ENCODE measurements around the gene LGALS12. TPM values are rescaled to one million over a fixed set of nuclear protein-coding genes. Genes with fewer than 3 reads are reported as not detected.
A peak's percentile ranks its signal among the peaks of the same experiment; 100 is the strongest.

Gene LGALS12
- total RNA-seq, 1 donor from 2014 or later, result 0.49 TPM

DNA sequence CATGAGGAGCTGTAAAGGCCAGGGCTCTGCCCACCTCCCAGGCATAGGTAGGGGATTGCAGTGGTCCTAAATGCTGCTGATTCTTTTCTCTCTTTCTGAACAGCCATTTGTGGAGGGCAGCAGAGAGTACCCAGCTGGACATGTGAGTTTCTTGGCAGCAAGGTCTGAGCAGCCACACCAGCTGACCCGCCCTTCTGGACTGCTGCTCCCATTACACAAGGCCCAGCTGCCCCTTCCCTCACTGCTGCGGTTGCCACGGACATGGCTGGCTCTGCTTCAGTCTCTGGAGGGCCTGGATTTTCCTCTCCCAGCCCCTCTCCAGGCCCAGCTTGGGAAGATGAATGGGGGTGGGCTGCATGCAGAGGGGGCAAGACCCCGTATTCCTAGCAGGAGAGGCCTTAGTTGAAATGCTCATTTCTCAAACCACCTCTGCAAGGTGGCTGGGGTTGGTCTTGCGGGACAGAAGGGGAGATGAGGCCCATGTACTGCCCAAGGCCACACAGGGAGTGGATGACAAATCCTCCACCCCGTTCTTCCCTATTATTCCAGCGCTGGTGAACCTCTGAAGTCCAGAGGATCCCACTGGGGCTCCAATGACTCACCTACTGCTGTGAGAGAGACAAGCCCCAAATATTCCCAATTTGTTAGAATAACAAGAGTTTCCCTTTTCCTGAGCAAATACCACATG, 4.6 kb downstream of the LGALS12 start:
- Histone ChIP-seq H3K9me3 (no peaks in the 10 kb centered on the region), H3K4me1 (peaks cover 12% of the 10 kb centered on the region), H3K36me3 (no peaks in the 10 kb centered on the region), H3K4me3 (no peak overlapping the region), H3K27ac (no peak overlapping the region), H3K27me3 (no peaks in the 10 kb centered on the region)
- TF ChIP-seq, protein P1, sequence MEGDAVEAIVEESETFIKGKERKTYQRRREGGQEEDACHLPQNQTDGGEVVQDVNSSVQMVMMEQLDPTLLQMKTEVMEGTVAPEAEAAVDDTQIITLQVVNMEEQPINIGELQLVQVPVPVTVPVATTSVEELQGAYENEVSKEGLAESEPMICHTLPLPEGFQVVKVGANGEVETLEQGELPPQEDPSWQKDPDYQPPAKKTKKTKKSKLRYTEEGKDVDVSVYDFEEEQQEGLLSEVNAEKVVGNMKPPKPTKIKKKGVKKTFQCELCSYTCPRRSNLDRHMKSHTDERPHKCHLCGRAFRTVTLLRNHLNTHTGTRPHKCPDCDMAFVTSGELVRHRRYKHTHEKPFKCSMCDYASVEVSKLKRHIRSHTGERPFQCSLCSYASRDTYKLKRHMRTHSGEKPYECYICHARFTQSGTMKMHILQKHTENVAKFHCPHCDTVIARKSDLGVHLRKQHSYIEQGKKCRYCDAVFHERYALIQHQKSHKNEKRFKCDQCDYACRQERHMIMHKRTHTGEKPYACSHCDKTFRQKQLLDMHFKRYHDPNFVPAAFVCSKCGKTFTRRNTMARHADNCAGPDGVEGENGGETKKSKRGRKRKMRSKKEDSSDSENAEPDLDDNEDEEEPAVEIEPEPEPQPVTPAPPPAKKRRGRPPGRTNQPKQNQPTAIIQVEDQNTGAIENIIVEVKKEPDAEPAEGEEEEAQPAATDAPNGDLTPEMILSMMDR (IDR thresholded peaks at IDR 0.05), result no peak
- ATAC-seq, result peak; percentile 74
- intact Hi-C loops (cut with DNase I), result no loop called here
- DNase-seq, result peak; percentile 75

DNA sequence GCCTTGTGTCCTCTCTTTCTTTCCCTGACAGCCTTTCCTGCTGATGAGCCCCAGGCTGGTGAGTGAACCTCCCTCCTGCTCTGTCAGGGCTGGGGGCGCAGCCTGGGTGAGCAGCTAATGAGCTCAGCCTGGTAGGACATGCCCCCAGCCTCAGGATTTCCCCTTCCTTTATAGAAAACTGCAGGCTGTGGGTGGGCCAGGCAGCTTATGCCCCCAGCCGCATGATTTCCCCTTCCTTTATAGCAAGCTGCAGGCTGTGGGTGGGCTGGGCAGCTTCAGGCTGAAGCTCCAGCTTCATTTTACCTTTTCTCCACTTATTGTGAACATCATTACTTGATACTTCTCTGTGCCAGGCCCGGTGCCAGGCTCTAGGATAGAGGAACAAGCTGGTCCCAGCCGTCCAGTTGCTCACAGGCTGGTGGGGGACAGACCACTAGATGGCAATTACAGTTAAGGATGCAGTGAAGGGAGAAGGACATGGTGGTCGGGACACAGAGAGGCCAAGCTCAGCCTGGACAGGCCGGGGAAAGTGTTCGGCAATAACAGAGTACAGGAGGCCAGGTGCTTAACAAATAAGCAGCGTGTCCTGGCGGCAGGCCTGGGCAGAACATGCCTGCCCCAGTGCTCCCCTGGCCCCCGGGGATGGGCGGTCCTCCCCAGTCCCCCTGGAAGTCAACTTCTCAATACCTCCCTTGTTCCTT, 5.3 kb downstream of the LGALS12 start:
- no peaks in the 10 kb centered on the region for H3K9me3 ChIP-seq
- intact Hi-C loops (cut with DNase I), result no loop called here
- ATAC-seq (no peak), DNase-seq (no peak)
- TF ChIP-seq, protein P1 (IDR thresholded peaks at IDR 0.05), result no peak
- H3K4me3 ChIP-seq, result no peak overlapping the region
- no peaks in the 10 kb centered on the region for H3K27me3 ChIP-seq
- H3K4me1 ChIP-seq, result peaks cover 8% of the 10 kb centered on the region
- H3K27ac ChIP-seq, result no peak overlapping the region
- no peaks in the 10 kb centered on the region for H3K36me3 ChIP-seq

DNA sequence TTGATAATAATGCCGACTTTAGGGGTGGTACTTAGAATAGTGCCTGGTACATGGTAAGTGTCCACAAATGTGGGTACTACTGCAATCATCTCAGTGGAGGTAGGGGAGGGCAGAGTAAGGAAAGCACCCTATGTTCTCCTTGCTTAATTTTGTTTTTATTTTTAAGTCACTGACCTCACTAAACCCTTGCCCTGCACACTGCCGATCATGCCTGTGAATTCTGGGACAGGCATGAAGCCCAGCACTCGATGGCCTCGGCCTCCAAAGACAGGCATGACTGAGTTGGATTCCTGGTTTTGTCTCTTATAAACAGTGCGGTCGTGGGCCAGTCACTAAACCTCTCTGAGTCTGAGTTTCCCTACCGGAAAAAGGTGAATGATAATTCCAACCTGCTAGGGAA, 6.9 kb downstream of the LGALS12 start:
- ATAC-seq, result no peak

DNA sequence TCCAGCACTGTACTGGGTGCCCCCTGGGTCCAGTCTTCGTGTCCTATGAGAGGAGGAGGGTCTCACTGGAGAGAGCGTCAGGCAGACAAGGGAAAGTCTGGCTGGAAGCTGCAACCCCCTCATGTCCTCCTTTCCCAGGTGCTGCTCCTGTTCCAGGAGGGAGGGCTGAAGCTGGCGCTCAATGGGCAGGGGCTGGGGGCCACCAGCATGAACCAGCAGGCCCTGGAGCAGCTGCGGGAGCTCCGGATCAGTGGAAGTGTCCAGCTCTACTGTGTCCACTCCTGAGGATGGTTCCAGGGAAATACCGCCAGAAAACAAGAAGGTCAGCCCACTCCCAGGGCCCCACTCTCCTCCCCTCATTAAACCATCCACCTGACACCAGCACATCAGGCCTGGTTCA, 10.2 kb downstream of the LGALS12 start:
- Histone ChIP-seq H3K36me3 (no peaks in the 10 kb centered on the region), H3K27me3 (no peaks in the 10 kb centered on the region), H3K27ac (no peak overlapping the region), H3K4me1 (no peaks in the 10 kb centered on the region), H3K9me3 (no peaks in the 10 kb centered on the region), H3K4me3 (no peak overlapping the region)
- intact Hi-C loops (cut with DNase I), result no loop called here
- TF ChIP-seq, protein P1 (IDR thresholded peaks at IDR 0.05), result no peak
- DNase-seq, result no peak
- ATAC-seq, result no peak

More for the DNA sequence above, 6.9 kb downstream of the LGALS12 start:
- DNase-seq, result no peak
- Histone ChIP-seq H3K4me3 (no peak overlapping the region), H3K36me3 (no peaks in the 10 kb centered on the region), H3K27me3 (no peaks in the 10 kb centered on the region), H3K4me1 (peaks cover 3% of the 10 kb centered on the region), H3K9me3 (no peaks in the 10 kb centered on the region), H3K27ac (no peak overlapping the region)
- intact Hi-C loops (cut with DNase I), result no loop called here
- TF ChIP-seq, protein P1 (IDR thresholded peaks at IDR 0.05), result no peak

DNA sequence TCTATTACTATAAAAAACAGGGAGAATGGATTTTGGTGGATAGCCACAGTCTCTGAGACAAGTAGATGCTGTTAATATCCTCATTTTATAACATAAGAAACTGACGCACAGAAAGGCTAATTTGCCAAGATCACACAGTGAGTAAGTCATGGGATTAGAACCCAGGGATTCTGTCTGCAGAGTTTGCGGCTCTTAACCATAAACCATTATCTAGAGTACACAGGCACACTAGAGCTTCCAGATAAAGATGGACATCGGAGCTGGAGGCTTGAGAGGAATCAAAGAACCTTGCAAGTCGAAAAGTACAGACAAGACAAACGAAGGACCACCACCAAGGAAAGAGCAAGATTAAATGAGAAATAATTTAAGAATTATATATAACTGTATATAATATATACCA, 11.3 kb downstream of the LGALS12 start:
- ATAC-seq, result no peak
- no peaks in the 10 kb centered on the region for H3K4me1 ChIP-seq
- H3K36me3 ChIP-seq, result no peaks in the 10 kb centered on the region
- H3K9me3 ChIP-seq, result no peaks in the 10 kb centered on the region
- no peak overlapping the region for H3K27ac ChIP-seq
- no peak overlapping the region for H3K4me3 ChIP-seq
- TF ChIP-seq, protein P1 (IDR thresholded peaks at IDR 0.05), result no peak
- DNase-seq, result no peak
- intact Hi-C loops (cut with DNase I), result no loop called here
- no peaks in the 10 kb centered on the region for H3K27me3 ChIP-seq

Data from upper lobe of right lung (tissue), 1 donor.